ENCODE data around the gene EXD2.

DNA sequence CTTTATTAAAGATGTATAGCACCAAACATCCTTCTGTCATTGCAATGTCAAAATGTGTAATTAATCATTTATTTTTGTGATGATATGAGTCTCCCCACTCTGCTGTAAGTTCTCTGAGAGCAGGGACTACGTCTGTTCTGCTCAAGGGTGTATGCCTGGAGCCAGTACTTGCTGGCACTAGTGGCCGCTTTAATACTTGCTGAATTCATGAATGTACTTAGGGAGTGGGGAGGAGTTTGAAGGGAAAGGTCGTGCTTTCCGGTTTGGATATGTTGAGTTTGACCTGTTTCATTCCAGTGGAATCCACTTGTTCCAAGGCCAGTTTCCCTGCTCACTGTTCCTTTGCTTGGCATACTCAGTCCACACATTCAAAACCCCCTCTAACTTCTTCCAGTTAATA is 36.5 kb upstream of the EXD2 start:
- TF ChIP-seq EP300 (IDR thresholded peaks at IDR 0.05; ENCODE audit: low read depth in 2 of 2, low read length in 2 of 2) (no peak), EP300 (CRISPR knock-in tag; IDR thresholded peaks at IDR 0.05; ENCODE audit: borderline replicate concordance) (no peak), ZNF670 (CRISPR knock-in tag; IDR thresholded peaks at IDR 0.05; ENCODE audit: borderline replicate concordance) (no peak)

Measured in HepG2 (cell line).